DMS 273 treated with DMSO at 0.1 percent for 48 hours (cell line): ENCODE results near the gene CHN1.
A peak's percentile ranks its signal among the peaks of the same experiment; 100 is the strongest.

Source experiments
- DNase-seq: peaks from one replicate; lab custom pipeline; 2025; lab: John Stamatoyannopoulos, UW

CHN1 gene

GRCh38 chr2:175010848-175011254 lies 5.7 kb upstream of the CHN1 start:
- peak; percentile 13 for DNase-seq

DNA sequence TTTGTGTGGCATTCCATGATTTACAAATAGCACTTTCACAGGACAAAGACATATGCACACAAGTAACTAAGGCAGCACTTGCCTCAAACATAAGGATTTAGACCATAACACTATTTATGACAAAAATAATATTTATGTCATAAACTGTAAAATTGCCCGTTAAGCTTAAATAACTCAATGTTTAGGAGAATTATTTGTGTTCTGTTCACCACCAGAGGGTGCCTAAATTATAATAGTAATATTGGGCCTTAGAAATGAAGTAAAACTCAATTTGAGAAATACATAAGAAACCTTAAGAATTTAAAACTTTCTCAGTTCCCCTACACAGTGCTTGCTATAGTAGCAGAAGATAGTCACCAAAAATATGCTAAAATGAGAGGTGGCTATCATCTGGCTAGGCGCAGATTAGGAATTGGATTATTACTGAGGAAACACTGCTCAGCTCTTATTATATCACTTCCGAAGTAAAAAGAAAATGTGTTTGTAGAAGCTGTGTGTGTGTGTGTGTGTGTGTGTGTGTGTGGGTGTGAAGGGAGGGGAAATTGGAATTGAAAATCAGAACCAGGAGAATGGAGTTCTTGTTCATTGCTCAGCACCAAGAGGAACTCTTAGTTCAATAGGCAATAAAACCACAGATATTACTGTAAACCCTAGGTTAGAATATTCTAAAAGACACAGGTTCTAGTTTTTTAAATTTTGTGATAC lies 4.9 kb upstream of the CHN1 start:
- DNase-seq = no peak

DNA sequence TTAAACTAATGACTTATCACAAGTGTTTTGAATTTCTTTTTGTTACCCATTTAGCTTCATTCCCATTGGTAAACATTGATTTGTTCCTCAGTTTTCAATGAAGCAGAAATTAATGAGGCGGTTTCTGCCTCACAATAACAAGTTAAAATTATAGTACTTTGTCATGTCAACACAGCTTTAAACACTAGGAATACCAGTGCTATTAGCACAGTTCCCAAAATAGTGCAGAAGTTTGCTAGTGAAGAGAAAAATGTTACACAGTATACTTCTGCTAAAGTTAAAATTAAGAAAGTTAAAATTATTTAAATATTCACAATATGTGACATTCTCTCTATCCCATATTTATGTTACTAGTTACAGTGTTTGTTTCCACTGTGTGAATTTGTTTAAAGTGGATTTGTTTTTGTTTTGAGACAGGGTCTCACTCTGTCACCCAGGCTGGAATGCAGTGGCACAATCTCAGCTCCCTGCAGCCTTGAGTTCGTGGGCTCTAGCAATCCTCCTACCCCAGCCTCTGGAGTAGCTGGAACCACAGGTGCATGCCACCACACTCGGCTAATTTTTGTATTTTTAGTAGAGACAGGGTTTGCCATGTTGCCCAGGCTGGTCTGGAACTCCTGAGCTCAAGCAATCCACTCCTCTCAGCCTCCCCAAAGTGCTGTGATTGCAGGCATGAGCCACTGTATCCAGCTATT lies 3.8 kb upstream of the CHN1 start:
- no peak for DNase-seq

DNA sequence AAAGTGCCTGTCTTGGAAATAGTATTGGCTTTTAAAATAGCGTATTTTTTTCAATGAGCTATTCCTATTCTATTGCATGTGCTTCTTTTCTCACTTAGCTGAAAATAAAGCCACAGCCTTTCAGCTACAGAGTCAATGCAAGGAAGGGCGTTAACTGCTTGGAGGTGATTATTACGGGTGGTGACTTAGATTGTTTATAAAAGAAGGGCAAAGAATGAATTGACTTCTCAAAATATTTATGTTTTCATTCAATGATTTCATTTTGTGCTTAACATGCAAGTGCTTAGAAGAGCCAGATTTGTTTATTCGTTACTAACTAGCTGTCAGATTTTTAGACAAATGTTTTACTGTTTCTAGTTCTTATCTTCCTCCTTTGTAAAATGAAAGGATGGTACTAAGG lies 2.8 kb upstream of the CHN1 start:
- no peak for DNase-seq

- DNase-seq = no peak
These were observed 2.3 kb upstream of the CHN1 start for GRCh38 chr2:175007510-175007909.

DNA sequence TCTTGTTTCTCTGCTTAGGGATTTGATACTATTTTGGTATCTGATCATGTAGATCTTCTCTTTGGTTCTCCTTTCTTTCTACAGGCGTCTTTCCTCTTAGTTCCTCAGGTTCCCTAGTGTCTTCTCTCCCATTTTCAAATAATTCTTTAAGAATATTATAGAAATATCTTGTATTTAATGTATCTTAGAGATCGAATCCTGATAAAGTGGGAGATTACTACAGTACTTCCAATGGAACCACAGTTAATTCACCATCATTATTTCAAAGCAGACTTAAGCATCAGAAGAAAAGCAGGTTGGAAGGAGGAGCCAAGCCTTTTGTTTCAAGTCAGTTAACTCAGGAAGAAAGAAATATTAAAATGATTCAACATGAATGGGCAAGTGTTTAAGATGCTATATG lies 1.1 kb upstream of the CHN1 start:
- DNase-seq = no peak

DNA sequence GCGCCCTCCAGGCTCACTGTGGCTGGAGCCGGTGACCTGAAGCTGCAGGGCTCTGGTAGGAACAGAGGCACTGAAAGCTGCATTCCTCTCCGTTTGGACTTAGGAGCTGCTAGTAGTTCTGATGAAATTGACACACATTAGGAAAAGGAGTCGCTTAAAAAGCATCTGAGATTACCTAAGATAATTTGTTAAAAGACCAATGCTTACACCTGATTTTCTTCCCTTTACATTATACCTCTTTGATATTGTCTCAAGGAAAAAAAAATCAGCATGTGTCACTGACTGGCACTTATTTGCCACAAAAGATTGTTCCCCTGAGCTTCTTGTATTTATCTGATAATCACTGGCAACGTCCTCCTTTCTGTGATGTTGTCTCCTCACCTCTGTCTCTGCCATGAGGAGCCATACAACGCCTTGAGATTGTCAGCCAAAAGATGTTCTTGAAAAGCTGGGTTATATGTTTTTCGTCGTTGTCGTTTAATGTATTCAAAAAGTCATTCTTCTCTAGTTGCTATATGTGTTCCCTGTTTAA lies 618 bp upstream of the CHN1 start:
- no peak for DNase-seq

GRCh38 chr2:175004730-175004979 lies 526 bp downstream of the CHN1 start:
- DNase-seq = no peak

DNA sequence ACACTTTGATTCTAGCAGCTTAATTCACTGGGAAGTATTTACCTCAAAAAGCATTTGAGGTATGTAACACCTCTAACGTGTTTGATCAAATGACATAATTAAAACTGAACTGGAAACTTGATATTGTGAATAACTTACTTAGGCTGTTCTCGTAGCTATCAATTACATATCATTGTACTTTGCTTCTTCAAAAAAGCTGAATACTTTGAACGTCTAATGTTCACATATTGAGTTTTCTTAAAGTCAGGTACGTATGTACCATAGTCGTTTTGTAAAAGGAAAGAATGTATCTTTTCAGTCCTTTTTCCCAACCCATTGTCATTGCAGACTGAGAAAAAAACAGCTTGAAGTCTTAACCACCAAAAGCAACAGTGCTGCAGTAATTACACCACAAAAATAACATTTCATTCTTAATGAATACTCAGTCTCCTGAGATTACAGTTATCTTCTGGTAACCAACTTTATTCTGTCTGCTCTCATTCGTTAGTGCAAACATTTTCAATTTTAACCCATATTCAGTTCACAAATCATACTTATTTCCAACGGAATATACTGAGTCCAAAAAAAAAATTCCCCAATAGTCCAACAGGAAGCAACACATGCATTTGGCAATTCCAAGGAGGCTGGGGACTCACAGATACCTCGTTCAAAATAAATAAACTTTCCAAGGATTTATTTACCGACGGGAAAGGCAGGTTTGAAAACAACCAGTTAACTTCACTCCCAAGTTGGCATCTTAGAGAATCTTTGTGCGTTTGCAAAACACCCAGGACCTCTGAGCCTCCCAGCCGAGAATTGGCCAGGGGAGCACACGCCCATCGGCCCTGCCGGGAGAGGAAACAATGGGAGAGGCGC lies 1.1 kb downstream of the CHN1 start:
- DNase-seq = no peak

GRCh38 chr2:175002547-175003274 lies 2.5 kb downstream of the CHN1 start:
- no peak for DNase-seq

- DNase-seq = no peak
These were observed 3.6 kb downstream of the CHN1 start for GRCh38 chr2:175001566-175001965.

DNA sequence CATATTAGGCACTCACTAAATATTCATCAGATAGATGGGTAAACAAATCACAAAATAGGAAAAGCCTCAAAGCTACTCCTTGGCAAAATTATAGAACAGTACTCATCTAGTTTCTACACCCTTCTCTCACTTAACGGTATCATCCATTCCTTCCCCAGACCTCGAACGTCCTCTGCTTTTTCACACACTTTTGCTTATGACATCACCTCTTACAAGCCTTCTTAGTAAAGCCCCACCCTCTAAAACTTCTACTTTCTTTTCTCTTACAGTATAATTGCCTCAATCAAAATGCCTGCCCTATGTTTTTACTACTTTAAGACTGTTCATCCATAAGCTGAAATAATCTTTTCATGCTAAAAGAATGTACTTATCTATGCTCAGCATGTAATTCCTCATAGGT lies 8.1 kb downstream of the CHN1 start:
- DNase-seq = no peak

- DNase-seq = no peak
These were observed 8.6 kb downstream of the CHN1 start for GRCh38 chr2:174996622-174997021.

DNA sequence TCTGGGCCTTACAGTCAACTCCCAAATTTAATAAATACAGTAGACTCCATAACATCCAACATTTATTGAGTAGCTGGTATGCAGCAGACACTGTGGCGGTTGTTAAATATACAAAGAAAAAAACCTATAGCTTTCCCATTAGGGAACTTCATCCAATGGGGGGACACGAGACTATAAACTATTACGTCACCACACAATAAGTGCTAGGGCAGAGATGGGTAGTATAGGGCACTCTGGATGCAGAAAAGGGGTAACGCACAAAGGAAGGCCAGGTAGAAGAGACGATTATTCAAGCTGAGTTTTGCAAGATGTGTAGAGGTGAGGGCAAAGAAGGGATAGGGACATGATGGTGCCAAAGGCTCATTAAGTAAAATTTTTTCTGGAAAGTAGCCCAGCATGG lies 10.8 kb downstream of the CHN1 start:
- DNase-seq = no peak

DNA sequence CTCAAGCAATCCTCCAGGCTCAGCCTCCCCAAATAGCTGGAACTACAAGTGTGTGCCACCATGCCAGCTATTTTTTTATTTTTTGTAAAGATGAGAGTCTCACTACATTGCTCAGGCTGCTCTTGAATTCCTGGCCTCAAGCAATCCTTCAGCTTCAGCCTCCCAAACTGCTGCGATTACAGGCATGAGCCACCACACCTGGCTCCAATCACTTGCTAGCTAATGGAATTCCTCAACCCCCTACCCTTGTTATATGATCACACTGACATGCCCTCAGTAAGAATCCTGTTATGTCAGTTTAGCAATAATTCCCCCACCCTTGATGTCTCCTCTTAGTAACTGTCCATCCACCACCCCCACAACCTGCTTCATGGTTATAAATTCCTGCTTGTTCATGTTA lies 12.3 kb downstream of the CHN1 start:
- no peak for DNase-seq

DNA sequence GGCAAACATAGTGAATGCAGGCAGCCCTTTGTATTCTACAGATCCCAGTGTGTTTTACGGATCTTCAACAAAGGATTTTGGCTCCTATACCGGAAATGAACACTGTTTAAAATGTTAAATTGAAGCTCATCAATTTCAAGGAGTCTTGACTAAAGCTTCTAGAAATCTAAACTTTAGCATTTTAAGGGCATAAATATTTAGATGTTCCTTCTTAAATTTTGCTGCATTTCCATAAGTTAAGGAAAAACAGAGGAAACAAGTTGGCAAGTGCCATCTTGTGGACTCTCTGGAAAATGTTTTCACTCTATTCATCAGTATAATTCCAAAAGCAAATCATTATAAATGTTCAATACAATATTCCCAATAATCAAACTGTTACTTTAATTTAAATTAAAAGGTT lies 19.6 kb downstream of the CHN1 start:
- DNase-seq = no peak

GRCh38 chr2:174984561-174984960 lies 20.6 kb downstream of the CHN1 start:
- DNase-seq = no peak

GRCh38 chr2:174981331-174981730 lies 23.9 kb downstream of the CHN1 start:
- DNase-seq = no peak

GRCh38 chr2:174979996-174980395 lies 25.2 kb downstream of the CHN1 start:
- DNase-seq = no peak

- DNase-seq = no peak
These were observed 27.8 kb downstream of the CHN1 start for GRCh38 chr2:174977364-174977763.

DNA sequence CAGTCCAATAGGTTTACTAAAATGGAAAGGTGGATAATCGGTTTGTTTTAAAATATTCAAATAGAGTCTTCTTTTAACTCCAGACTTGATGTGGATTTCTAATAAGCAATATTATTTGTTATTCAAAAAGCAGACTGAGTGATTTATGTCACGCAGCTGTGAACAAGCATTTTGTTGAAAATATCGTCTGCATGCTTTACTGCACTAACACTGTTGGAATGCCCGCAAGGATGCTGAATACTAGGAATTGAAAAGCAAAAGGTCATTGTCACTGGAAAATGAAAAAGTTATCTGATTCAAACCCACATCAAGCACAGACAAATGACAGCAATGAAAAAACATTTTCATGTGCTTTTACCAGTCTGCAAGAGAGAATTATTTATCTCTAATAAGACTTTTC lies 31.1 kb downstream of the CHN1 start:
- no peak for DNase-seq

GRCh38 chr2:174972924-174973323 lies 32.3 kb downstream of the CHN1 start:
- no peak for DNase-seq
